ENCODE data around the gene REXO4. TPM values are rescaled to one million over a fixed set of nuclear protein-coding genes. Genes with fewer than 3 reads are reported as not detected.
A peak's percentile ranks its signal among the peaks of the same experiment; 100 is the strongest.

REXO4 gene
- total and polyA plus RNA-seq, 2 of the 13 experiments (the other 11 are each of a cell fraction or from before 2014, with no cell fraction given): 18.5 to 30.4 TPM

- TF ChIP-seq EP300 (IDR thresholded peaks at IDR 0.05; ENCODE audit: low read depth in 2 of 2, low read length in 2 of 2) (peak; percentile 22 to 38; a peak in 2 of 4 replicates), EP300 (CRISPR knock-in tag; IDR thresholded peaks at IDR 0.05; ENCODE audit: borderline replicate concordance) (peak; percentile 45; the same call in 1 of the 2 replicates), ZSCAN20 (CRISPR knock-in tag; IDR thresholded peaks at IDR 0.05; ENCODE audit: borderline replicate concordance) (peak; percentile 62; the same call in 1 of the 2 replicates), GABPA (IDR thresholded peaks at IDR 0.05; ENCODE audit: low read depth, low read length) (peak; percentile 90), GABPA (CRISPR knock-in tag; IDR thresholded peaks at IDR 0.05; ENCODE audit: low read depth) (peak; percentile 95), ZNF605 (CRISPR knock-in tag; IDR thresholded peaks at IDR 0.05) (peak; percentile 67; the same call in 1 of the 2 replicates), ZNF552 (CRISPR knock-in tag; IDR thresholded peaks at IDR 0.05; ENCODE audit: borderline replicate concordance) (peak; percentile 94; the same call in 1 of the 2 replicates), NR2F1 (CRISPR knock-in tag; IDR thresholded peaks at IDR 0.05) (peak; percentile 70 to 80), WIZ (CRISPR knock-in tag; IDR thresholded peaks at IDR 0.05) (no peak), ZNF441 (CRISPR knock-in tag; IDR thresholded peaks at IDR 0.05; ENCODE audit: borderline replicate concordance) (no peak), FOXK1 (CRISPR knock-in tag; IDR thresholded peaks at IDR 0.05; ENCODE audit: borderline replicate concordance, low read depth) (peak; percentile 93; the same call in 1 of the 2 replicates), MIXL1 (CRISPR knock-in tag; IDR thresholded peaks at IDR 0.05) (0 out of 2 replicates have a peak, but pooled peaks have one; percentile 47), KLF15 (CRISPR knock-in tag; IDR thresholded peaks at IDR 0.05; ENCODE audit: borderline replicate concordance) (peak; percentile 80; the same call in 1 of the 2 replicates), AHR (CRISPR knock-in tag; IDR thresholded peaks at IDR 0.05) (peak; percentile 79; the same call in 1 of the 2 replicates), ATF7 (IDR thresholded peaks at IDR 0.05) (no peak), ATF7 (CRISPR knock-in tag; IDR thresholded peaks at IDR 0.05) (peak; percentile 66)
- TF ChIP-seq, protein P1, sequence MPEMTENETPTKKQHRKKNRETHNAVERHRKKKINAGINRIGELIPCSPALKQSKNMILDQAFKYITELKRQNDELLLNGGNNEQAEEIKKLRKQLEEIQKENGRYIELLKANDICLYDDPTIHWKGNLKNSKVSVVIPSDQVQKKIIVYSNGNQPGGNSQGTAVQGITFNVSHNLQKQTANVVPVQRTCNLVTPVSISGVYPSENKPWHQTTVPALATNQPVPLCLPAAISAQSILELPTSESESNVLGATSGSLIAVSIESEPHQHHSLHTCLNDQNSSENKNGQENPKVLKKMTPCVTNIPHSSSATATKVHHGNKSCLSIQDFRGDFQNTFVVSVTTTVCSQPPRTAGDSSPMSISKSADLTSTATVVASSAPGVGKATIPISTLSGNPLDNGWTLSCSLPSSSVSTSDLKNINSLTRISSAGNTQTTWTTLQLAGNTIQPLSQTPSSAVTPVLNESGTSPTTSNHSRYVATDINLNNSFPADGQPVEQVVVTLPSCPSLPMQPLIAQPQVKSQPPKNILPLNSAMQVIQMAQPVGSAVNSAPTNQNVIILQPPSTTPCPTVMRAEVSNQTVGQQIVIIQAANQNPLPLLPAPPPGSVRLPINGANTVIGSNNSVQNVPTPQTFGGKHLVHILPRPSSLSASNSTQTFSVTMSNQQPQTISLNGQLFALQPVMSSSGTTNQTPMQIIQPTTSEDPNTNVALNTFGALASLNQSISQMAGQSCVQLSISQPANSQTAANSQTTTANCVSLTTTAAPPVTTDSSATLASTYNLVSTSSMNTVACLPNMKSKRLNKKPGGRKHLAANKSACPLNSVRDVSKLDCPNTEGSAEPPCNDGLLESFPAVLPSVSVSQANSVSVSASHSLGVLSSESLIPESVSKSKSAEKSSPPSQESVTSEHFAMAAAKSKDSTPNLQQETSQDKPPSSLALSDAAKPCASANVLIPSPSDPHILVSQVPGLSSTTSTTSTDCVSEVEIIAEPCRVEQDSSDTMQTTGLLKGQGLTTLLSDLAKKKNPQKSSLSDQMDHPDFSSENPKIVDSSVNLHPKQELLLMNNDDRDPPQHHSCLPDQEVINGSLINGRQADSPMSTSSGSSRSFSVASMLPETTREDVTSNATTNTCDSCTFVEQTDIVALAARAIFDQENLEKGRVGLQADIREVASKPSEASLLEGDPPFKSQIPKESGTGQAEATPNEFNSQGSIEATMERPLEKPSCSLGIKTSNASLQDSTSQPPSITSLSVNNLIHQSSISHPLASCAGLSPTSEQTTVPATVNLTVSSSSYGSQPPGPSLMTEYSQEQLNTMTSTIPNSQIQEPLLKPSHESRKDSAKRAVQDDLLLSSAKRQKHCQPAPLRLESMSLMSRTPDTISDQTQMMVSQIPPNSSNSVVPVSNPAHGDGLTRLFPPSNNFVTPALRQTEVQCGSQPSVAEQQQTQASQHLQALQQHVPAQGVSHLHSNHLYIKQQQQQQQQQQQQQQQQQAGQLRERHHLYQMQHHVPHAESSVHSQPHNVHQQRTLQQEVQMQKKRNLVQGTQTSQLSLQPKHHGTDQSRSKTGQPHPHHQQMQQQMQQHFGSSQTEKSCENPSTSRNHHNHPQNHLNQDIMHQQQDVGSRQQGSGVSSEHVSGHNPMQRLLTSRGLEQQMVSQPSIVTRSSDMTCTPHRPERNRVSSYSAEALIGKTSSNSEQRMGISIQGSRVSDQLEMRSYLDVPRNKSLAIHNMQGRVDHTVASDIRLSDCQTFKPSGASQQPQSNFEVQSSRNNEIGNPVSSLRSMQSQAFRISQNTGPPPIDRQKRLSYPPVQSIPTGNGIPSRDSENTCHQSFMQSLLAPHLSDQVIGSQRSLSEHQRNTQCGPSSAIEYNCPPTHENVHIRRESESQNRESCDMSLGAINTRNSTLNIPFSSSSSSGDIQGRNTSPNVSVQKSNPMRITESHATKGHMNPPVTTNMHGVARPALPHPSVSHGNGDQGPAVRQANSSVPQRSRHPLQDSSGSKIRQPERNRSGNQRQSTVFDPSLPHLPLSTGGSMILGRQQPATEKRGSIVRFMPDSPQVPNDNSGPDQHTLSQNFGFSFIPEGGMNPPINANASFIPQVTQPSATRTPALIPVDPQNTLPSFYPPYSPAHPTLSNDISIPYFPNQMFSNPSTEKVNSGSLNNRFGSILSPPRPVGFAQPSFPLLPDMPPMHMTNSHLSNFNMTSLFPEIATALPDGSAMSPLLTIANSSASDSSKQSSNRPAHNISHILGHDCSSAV (CRISPR knock-in tag; IDR thresholded peaks at IDR 0.05; ENCODE audit: borderline replicate concordance): no peak
- TF ChIP-seq, protein P2, sequence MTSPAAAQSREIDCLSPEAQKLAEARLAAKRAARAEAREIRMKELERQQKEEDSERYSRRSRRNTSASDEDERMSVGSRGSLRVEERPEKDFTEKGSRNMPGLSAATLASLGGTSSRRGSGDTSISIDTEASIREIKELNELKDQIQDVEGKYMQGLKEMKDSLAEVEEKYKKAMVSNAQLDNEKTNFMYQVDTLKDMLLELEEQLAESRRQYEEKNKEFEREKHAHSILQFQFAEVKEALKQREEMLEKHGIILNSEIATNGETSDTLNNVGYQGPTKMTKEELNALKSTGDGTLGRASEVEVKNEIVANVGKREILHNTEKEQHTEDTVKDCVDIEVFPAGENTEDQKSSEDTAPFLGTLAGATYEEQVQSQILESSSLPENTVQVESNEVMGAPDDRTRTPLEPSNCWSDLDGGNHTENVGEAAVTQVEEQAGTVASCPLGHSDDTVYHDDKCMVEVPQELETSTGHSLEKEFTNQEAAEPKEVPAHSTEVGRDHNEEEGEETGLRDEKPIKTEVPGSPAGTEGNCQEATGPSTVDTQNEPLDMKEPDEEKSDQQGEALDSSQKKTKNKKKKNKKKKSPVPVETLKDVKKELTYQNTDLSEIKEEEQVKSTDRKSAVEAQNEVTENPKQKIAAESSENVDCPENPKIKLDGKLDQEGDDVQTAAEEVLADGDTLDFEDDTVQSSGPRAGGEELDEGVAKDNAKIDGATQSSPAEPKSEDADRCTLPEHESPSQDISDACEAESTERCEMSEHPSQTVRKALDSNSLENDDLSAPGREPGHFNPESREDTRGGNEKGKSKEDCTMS (CRISPR knock-in tag; conservative IDR thresholded peaks at IDR 0.05): no peak
Measured at GRCh38 chr9:133417541-133418461, at the start of gene REXO4 (continued).
